HepG2 (cell line): ENCODE data around the gene TBC1D12. TPM values are rescaled to one million over a fixed set of nuclear protein-coding genes. Genes with fewer than 3 reads are reported as not detected.

Experiments used
- CEBPB ChIP-seq: IDR thresholded peaks from 2 replicates; pipeline ENCODE4 v1.6.1; 2011; ENCODE audit warnings: low read depth, low read length, improper control_type of control experiment, borderline replicate concordance
- CHCHD3 ChIP-seq: sonication (generic); formaldehyde crosslinking; IDR thresholded peaks from 2 replicates; pipeline ENCODE4 v1.8.0; 2022; ENCODE audit warnings: mild to moderate bottlenecking, missing genetic modification reagents, moderate library complexity
- CREM ChIP-seq, 2 experiments: sonication (generic) in 1 of 2; formaldehyde crosslinking in 1 of 2; IDR thresholded peaks; 2 replicates each; pipeline versions ENCODE4 v1.4.0 to v1.6.1; 2016 to 2020; ENCODE audit warnings: antibody characterized with exemption in 1 of 2, mild to moderate bottlenecking in 1 of 2, missing genetic modification reagents in 1 of 2
- FOXP1 ChIP-seq, 2 experiments: fragments of 450-650 bp in 1 of 2; IDR thresholded peaks; 2 replicates each; pipeline ENCODE4 v1.6.1; 2017 to 2018; ENCODE audit warnings: antibody characterized with exemption in 1 of 2
- KAT8 ChIP-seq: IDR thresholded peaks from 2 replicates; pipeline ENCODE4 v1.6.1; 2016; ENCODE audit warnings: missing genetic modification reagents, missing compliant biosample characterization
- RXRB ChIP-seq: IDR thresholded peaks from 2 replicates; pipeline ENCODE4 v1.6.1; 2016; ENCODE audit warnings: borderline replicate concordance, missing genetic modification reagents, missing compliant biosample characterization
- SOX13 ChIP-seq, 3 experiments: fragments of 450-650 bp in 1 of 3; sonication (generic) in 1 of 3; formaldehyde crosslinking in 1 of 3; IDR thresholded peaks in 2 of 3; conservative IDR thresholded peaks in 1 of 3; 2 replicates each; pipeline versions ENCODE4 v1.5.0 to v1.6.1; 2016 to 2020; ENCODE audit warnings: antibody characterized with exemption in 1 of 3, mild to moderate bottlenecking in 1 of 3, missing compliant biosample characterization in 1 of 3, missing genetic modification reagents in 1 of 3, moderate library complexity in 1 of 3
- SSRP1 ChIP-seq: IDR thresholded peaks from 2 replicates; pipeline ENCODE4 v1.6.1; 2016; ENCODE audit warnings: control low read depth
- ZNF746 ChIP-seq: sonication (generic); formaldehyde crosslinking; IDR thresholded peaks from 2 replicates; pipeline ENCODE4 v1.8.0; 2022; ENCODE audit warnings: mild to moderate bottlenecking, missing genetic modification reagents
- polyA plus RNA-seq, 8 experiments: library from polyadenylated mRNA; depleted of rRNA in 3 of 8; stranded (reverse) in 7 of 8; unstranded in 1 of 8; fragments of >200 nt; fragmentation: Illumina TruSeq in 4 of 8; extraction: Trizol in 4 of 8; gene quantifications; 2 replicates each; pipeline versions ENCODE4 v1.2.1 to v1.2.3, GENCODE V29; 2011 to 2016; ENCODE audit warnings: low read depth in 4 of 8, missing spikeins in 1 of 8, mixed read lengths in 1 of 8; ENCODE audit not compliant: insufficient read depth in 1 of 8
- total RNA-seq, 5 experiments: library from RNA; depleted of rRNA; stranded (reverse); fragments of >200 nt; fragmentation: Illumina TruSeq; extraction: Trizol; gene quantifications; 2 replicates each; pipeline ENCODE4 v1.2.3, GENCODE V29; 2016; ENCODE audit warnings: low read depth in 1 of 5
- TF ChIP-seq, protein P1 (sequence below): IDR thresholded peaks from 2 replicates; pipeline ENCODE4 v1.4.0; 2020; ENCODE audit warnings: mild to moderate bottlenecking, missing genetic modification reagents
- TF ChIP-seq, protein P2 (sequence below): IDR thresholded peaks from 2 replicates; pipeline ENCODE4 v1.6.1; 2016; ENCODE audit warnings: low read depth
- TF ChIP-seq, protein P3 (sequence below): sonication (generic); formaldehyde crosslinking; IDR thresholded peaks from 2 replicates; pipeline ENCODE4 v1.5.1; 2020; ENCODE audit warnings: missing genetic modification reagents, mild to moderate bottlenecking, borderline replicate concordance
- TF ChIP-seq, protein P4 (sequence below): sonication (generic); formaldehyde crosslinking; IDR thresholded peaks from 2 replicates; pipeline ENCODE4 v1.5.0; 2020; ENCODE audit warnings: missing genetic modification reagents, mild to moderate bottlenecking, borderline replicate concordance
- TF ChIP-seq, protein P5 (sequence below): sonication (generic); formaldehyde crosslinking; IDR thresholded peaks from 2 replicates; pipeline ENCODE4 v1.4.0; 2020; ENCODE audit warnings: missing genetic modification reagents, low read depth, mild to moderate bottlenecking, borderline replicate concordance
- TF ChIP-seq, protein P6 (sequence below): sonication (generic); formaldehyde crosslinking; IDR thresholded peaks from 2 replicates; pipeline ENCODE4 v1.4.0; 2020; ENCODE audit warnings: mild to moderate bottlenecking, missing genetic modification reagents
- TF ChIP-seq, protein P7 (sequence below): sonication (generic); formaldehyde crosslinking; IDR thresholded peaks from 2 replicates; pipeline ENCODE4 v1.9.0; 2021; ENCODE audit warnings: missing genetic modification reagents, mild to moderate bottlenecking, borderline replicate concordance

TBC1D12 gene
- total and polyA plus RNA-seq, 2 of the 13 experiments (the other 11 are each of a cell fraction or from before 2014, with no cell fraction given) = 5.7 to 6.2 TPM

DNA sequence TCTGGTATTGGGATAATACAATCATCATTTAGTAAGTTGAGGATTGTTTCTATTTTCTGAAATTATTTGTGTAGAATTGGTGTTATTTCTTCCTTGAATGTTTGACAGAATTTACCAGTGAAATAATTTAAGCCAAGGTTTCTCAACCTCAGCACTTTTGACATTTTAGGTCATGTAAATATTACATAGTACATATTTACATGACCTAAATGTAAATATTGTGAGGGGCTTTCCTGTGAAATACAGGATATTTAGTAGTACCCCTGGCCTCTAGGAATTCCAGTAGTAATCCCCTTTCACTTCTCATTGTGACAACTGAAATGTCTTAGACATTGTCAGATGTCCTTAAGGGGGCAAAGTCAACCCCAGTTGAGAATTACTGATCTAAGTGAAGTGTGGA, 59.8 kb downstream of the TBC1D12 start (continued):
- TF ChIP-seq, protein P1, sequence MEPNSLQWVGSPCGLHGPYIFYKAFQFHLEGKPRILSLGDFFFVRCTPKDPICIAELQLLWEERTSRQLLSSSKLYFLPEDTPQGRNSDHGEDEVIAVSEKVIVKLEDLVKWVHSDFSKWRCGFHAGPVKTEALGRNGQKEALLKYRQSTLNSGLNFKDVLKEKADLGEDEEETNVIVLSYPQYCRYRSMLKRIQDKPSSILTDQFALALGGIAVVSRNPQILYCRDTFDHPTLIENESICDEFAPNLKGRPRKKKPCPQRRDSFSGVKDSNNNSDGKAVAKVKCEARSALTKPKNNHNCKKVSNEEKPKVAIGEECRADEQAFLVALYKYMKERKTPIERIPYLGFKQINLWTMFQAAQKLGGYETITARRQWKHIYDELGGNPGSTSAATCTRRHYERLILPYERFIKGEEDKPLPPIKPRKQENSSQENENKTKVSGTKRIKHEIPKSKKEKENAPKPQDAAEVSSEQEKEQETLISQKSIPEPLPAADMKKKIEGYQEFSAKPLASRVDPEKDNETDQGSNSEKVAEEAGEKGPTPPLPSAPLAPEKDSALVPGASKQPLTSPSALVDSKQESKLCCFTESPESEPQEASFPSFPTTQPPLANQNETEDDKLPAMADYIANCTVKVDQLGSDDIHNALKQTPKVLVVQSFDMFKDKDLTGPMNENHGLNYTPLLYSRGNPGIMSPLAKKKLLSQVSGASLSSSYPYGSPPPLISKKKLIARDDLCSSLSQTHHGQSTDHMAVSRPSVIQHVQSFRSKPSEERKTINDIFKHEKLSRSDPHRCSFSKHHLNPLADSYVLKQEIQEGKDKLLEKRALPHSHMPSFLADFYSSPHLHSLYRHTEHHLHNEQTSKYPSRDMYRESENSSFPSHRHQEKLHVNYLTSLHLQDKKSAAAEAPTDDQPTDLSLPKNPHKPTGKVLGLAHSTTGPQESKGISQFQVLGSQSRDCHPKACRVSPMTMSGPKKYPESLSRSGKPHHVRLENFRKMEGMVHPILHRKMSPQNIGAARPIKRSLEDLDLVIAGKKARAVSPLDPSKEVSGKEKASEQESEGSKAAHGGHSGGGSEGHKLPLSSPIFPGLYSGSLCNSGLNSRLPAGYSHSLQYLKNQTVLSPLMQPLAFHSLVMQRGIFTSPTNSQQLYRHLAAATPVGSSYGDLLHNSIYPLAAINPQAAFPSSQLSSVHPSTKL (CRISPR knock-in tag) = peak; percentile 92
- TF ChIP-seq, protein P2, sequence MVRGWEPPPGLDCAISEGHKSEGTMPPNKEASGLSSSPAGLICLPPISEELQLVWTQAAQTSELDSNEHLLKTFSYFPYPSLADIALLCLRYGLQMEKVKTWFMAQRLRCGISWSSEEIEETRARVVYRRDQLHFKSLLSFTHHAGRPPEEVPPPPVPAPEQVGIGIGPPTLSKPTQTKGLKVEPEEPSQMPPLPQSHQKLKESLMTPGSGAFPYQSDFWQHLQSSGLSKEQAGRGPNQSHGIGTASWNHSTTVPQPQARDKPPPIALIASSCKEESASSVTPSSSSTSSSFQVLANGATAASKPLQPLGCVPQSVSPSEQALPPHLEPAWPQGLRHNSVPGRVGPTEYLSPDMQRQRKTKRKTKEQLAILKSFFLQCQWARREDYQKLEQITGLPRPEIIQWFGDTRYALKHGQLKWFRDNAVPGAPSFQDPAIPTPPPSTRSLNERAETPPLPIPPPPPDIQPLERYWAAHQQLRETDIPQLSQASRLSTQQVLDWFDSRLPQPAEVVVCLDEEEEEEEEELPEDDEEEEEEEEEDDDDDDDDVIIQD = no peak
- TF ChIP-seq, protein P3, sequence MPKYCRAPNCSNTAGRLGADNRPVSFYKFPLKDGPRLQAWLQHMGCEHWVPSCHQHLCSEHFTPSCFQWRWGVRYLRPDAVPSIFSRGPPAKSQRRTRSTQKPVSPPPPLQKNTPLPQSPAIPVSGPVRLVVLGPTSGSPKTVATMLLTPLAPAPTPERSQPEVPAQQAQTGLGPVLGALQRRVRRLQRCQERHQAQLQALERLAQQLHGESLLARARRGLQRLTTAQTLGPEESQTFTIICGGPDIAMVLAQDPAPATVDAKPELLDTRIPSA (CRISPR knock-in tag) = no peak
- TF ChIP-seq, protein P4, sequence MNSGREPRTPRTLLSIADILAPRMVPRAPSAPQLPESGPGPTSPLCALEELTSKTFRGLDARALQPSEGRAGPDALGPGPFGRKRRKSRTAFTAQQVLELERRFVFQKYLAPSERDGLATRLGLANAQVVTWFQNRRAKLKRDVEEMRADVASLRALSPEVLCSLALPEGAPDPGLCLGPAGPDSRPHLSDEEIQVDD (CRISPR knock-in tag) = no peak
- TF ChIP-seq, protein P5, sequence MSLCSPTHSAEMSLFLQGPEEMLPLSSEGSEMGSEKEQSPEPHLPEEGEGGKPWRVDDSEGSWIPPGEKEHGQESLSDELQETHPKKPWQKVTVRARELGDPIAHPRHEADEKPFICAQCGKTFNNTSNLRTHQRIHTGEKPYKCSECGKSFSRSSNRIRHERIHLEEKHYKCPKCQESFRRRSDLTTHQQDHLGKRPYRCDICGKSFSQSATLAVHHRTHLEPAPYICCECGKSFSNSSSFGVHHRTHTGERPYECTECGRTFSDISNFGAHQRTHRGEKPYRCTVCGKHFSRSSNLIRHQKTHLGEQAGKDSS = no peak
- TF ChIP-seq ZNF746 (CRISPR knock-in tag) = no peak
- TF ChIP-seq CEBPB = peak; percentile 15; the same call in 1 of the 2 replicates
- TF ChIP-seq, protein P6, sequence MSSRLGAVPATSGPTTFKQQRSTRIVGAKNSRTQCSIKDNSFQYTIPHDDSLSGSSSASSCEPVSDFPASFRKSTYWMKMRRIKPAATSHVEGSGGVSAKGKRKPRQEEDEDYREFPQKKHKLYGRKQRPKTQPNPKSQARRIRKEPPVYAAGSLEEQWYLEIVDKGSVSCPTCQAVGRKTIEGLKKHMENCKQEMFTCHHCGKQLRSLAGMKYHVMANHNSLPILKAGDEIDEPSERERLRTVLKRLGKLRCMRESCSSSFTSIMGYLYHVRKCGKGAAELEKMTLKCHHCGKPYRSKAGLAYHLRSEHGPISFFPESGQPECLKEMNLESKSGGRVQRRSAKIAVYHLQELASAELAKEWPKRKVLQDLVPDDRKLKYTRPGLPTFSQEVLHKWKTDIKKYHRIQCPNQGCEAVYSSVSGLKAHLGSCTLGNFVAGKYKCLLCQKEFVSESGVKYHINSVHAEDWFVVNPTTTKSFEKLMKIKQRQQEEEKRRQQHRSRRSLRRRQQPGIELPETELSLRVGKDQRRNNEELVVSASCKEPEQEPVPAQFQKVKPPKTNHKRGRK (CRISPR knock-in tag) = no peak
- peak; percentile 50; the same call in 1 of the 2 replicates for TF ChIP-seq CREM (IDR thresholded peaks at IDR 0.05)
- no peak for TF ChIP-seq CREM (CRISPR knock-in tag; IDR thresholded peaks at IDR 0.05)
- no peak for TF ChIP-seq SSRP1 (CRISPR knock-in tag)
- 0 out of 2 replicates have a peak, but pooled peaks have one; percentile 13 for TF ChIP-seq KAT8 (CRISPR knock-in tag)
- TF ChIP-seq CHCHD3 = no peak
- TF ChIP-seq SOX13 (IDR thresholded peaks at IDR 0.05) = no peak
- TF ChIP-seq SOX13 (CRISPR knock-in tag; conservative IDR thresholded peaks at IDR 0.05 in 1 of 2, IDR thresholded peaks at IDR 0.05 in 1 of 2) = peak in 1 of 2 experiments; percentile 36; a peak in 1 of 4 replicates
- peak; percentile 53; the same call in 1 of the 2 replicates for TF ChIP-seq RXRB (CRISPR knock-in tag)
- TF ChIP-seq FOXP1 (IDR thresholded peaks at IDR 0.05) = no peak
- peak; percentile 74; the same call in 1 of the 2 replicates for TF ChIP-seq FOXP1 (CRISPR knock-in tag; IDR thresholded peaks at IDR 0.05)
- TF ChIP-seq, protein P7, sequence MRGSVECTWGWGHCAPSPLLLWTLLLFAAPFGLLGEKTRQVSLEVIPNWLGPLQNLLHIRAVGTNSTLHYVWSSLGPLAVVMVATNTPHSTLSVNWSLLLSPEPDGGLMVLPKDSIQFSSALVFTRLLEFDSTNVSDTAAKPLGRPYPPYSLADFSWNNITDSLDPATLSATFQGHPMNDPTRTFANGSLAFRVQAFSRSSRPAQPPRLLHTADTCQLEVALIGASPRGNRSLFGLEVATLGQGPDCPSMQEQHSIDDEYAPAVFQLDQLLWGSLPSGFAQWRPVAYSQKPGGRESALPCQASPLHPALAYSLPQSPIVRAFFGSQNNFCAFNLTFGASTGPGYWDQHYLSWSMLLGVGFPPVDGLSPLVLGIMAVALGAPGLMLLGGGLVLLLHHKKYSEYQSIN (CRISPR knock-in tag) = no peak
